Stimulated activated CD4-positive, alpha-beta T cell treated with anti-CD3 and anti-CD28 coated beads, Interleukin-4, amount 100 ng/mL, for 48 hours (primary cell): ENCODE results near the gene ATXN1.

Experiments
- DNase-seq, 2 donors: peaks; one replicate each; pipeline ENCODE4 v3.0.0-alpha.2; 2020; ENCODE audit warnings: low read depth in 2 of 2

ATXN1 gene

GRCh38 chr6:16438718-16439591, 322.3 kb downstream of the ATXN1 start:
- DNase-seq = no peak

DNA sequence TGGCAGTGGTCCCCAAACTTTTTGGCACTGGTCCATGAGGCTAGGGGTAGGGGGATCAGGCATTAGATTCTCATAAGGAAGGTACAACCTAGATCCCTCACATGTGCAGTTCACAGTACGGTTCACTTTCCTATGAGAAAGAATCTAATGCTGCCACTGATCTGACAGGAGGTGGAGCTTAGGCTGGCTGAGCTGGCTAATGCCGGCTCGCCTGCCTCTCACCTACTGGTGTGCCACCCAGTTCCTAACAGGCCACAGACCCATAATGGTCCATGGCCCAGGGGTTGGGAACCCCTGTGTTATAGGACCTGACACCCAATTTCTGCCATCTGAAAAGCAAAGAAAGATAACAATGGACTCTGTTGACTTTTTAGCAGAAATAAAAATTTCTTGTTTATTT, 323.3 kb downstream of the ATXN1 start:
- no peak for DNase-seq

DNA sequence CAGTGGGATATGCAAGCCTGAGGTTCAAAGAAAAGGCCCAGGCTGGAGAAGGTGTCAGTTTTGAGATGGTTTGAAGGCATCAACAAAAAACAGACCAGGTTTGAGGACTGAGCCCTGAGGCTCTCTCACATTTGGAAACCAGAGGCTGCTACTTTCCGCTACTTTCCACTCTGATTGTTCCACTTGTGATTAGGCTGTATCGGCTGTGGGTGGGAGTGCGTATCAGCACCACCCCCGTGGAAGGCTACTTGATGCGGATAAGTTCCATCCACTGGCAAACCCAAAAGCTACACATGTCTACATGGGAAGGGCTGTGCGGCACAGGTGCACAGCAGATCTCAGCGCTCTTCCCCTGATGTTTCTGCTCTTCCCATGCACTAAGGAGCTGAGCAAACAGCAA, 324.2 kb downstream of the ATXN1 start:
- no peak for DNase-seq

DNA sequence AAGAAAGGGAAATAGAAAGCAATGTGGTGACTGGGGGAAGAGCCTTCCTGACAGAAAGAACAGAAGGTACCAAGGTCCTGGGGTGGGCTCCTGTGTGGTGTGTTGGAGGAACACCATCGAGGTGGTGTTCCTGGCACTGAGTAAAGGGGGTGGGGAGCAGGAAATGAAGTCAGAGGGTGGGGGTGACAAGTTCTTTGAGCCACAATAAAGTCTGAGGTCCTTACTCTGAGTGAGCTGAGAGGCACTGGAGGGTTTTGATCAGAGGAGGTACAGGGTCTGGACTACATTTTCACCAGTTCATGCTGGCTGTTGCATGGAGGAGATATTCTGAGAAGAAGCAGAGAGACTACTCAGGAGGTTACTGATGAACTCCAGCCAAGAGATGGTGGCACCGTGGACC, 324.7 kb downstream of the ATXN1 start:
- no peak for DNase-seq

- no peak for DNase-seq
Measured at GRCh38 chr6:16434885-16435284, 326.4 kb downstream of the ATXN1 start.

GRCh38 chr6:16433338-16433890, 327.8 kb downstream of the ATXN1 start:
- DNase-seq = no peak

GRCh38 chr6:16432075-16433032, 328.9 kb downstream of the ATXN1 start:
- no peak for DNase-seq

GRCh38 chr6:16431106-16431505, 330.2 kb downstream of the ATXN1 start:
- DNase-seq = no peak

GRCh38 chr6:16430391-16431089, 330.7 kb downstream of the ATXN1 start:
- no peak for DNase-seq

GRCh38 chr6:16429669-16430068, 331.6 kb downstream of the ATXN1 start:
- DNase-seq = no peak

- no peak for DNase-seq
Measured at GRCh38 chr6:16427124-16427523, 334.1 kb downstream of the ATXN1 start.

DNA sequence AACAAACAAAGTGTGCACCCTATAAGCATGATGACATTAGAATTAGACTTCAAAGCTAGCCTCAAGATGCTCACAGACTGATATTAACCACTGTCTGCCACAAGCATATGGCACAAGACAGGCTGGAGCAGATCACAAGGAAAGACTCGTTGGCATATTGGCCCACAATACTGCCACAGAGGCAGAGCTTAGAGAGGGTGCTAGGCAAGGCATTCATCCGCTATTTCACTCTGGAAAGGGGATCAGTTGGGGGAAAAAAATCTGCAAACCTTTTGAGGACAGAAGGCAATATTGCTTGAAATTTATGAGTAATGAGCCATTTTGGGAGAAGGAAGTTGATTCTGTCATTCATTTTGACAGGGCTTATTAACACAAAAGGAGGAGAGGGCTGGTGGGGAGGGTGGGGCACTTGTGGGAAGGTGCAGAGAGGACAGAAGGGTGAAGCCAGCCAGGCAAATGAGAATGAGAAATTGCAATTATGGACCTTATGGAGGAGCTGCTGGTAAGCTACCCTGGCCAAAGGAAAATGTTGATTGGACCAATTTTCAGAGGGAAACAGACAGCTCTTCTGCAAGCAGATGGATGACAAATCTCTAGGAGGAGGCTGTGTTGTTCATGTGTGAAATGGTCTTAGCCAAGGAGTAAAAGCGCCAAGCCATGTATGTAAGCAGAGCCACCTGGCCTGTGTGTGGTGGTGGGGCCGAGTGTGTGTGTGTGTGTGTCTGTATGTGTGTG, 335.2 kb downstream of the ATXN1 start:
- no peak for DNase-seq

DNA sequence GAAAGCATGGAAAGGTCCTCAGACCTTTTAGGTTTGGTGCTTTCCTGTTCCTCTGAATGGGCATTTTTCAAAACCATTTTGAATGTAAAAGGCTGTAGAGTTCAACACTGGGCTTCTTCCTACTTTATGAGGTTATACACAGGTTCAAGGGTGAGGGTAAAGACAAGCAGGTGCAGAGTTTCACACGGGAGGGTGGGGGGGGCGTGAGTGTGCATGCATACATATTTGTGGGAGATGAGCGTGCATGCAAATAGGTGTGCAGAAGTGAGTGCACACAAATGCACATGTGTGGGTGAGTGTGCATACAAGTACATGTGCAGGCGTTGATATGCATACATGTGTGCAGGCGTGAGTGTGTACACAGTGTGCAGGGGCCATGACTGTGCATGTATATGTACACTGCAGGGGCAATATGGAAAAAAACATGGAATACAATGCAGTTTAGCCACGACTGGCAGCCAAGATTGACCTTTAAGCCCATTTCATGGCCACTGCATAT, 339.7 kb downstream of the ATXN1 start:
- no peak for DNase-seq

DNA sequence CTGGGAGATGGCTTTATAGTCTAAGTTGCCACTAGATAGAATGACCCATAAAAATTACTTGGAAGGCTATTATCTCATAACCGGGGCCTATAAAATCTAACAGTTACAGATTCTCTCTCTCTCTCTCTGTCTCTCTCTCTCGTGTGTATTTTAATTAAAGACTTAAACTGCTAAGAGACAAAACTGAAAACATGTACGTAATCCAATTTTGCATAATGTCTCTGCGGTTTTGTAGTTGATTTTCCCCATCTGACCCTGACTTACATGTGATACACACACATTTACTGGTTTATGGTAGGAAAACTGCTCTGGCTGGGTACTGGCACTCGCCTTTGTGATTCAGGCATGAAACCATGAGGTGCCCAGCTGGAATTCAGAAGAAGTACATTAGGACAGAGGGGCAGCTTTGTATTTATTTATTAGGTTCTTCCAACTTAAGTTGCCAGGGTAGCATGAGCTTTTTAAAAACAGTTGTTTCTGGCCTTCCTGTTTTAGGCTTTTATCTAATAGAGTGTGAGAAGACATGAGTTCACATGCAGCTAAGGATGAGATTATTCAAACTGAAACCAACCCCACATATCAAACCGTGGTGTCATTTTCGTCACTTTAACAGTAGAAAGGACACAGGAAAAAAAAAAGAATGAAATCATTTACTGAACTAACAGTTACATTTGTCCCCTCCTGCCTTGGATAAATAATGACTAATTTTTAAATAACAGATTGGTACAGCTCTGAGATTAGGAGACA, 340.4 kb downstream of the ATXN1 start:
- no peak for DNase-seq

DNA sequence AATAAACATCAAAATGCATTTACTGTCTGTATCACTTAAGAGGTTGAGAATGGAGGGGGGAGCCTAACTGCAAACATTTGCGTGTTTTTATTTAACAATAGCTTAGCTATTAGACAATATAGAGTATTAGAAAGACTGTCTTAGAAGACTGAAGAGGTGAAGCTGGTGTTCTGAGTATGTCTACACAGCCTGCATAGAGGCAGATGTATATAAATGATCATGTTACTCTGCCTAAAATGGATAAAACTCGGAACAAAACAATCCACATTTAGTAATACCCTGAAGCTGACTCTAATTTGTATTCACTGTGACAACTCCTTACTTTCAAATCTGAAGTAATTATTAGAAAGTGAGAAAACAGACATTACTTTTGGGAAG, 340.9 kb downstream of the ATXN1 start:
- DNase-seq = no peak

DNA sequence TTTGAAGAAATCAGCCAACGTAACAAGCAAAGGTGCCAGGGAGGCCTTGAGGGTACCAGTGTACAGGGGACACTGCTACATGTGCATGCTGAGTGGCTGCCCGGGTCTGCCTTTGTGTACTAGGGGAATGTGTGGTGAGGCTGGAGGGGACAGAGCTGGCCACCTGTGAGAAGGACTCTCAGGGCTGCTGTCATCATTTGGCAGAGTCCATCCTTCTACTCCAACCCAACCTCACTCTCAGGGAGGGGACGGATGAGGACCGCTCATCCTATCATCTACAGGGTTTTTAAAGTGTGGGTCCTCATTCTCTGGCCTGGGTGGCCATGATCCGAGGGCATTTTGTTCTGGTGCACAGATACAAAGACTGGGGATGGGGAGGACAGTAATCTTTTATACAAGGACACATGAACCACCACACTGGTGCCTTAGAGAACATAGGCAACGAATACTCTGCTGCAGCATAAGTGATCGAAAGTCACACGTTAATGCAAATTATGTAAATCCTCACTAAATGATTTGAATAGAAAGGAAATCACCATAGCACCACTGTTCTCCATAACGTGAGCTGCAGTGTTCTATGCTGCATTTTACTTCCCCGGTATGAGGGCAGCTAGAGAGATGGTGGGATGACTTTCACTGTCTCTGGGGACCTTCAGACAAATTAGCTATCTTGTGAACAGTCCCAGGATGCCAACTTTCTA, 341.5 kb downstream of the ATXN1 start:
- no peak for DNase-seq

DNA sequence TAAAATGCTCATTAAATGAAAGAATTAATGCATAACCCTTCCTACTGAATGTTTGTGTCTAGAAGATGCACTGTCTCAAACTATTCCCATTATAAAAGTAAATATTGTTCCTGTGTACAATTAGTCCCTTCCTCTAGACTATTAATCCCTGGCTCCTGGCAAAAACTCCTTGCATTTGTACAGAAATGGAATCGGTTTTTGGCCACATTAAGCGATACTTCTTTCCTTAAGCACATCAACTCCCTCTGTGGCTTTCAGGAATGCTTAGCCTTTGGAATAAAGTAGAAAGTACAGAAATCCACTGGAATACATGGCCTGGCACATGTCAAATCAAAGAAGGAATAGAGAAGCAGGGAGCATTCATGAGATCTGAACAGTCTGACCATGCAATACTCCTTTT, 343.1 kb downstream of the ATXN1 start:
- DNase-seq = no peak

- DNase-seq = no peak
Measured at GRCh38 chr6:16415677-16416076, 345.6 kb downstream of the ATXN1 start.

- no peak for DNase-seq
Measured at GRCh38 chr6:16414205-16414604, 347.1 kb downstream of the ATXN1 start.

- DNase-seq = no peak
Measured at GRCh38 chr6:16413399-16413798, 347.9 kb downstream of the ATXN1 start.
